ENCODE data around the gene CMTM3. TPM values are rescaled to one million over a fixed set of nuclear protein-coding genes. Genes with fewer than 3 reads are reported as not detected.

CMTM3 gene
- total and polyA plus RNA-seq, 2 of the 4 experiments (the other 2 are of a cell fraction): 4.5 to 35.5 TPM

GRCh38 chr16:66569131-66569530 is 35.4 kb upstream of the CMTM3 start:
- Histone ChIP-seq H3K9me3 (ENCODE audit: control insufficient read depth, insufficient read depth, low read length) (no peaks in the 10 kb centered on the region), H3K9ac (ENCODE audit: low read depth, low read length) (no peak overlapping the region), H2BK20ac (ENCODE audit: low read depth, low read length) (no peak overlapping the region), H2AK5ac (ENCODE audit: low read depth, low read length) (no peak overlapping the region), H3K23ac (ENCODE audit: low read depth, low read length) (no peak overlapping the region), H2AFZ (replicated peaks; ENCODE audit: low read length, poor library complexity) (no peak overlapping the region), H3K27ac (ENCODE audit: insufficient read depth, low read length) (no peak overlapping the region), H4K91ac (ENCODE audit: insufficient read depth, low read depth, low read length) (no peak overlapping the region), H3K36me3 (ENCODE audit: control insufficient read depth, insufficient read depth, low read length) (peaks cover 17% of the 10 kb centered on the region), H4K5ac (ENCODE audit: low read depth, low read length) (no peak overlapping the region), H3K4me1 (ENCODE audit: control insufficient read depth, insufficient read depth, low read length) (peaks cover 8% of the 10 kb centered on the region), H2BK5ac (ENCODE audit: low read depth, low read length, poor library complexity, severe bottlenecking) (peak overlapping the region; percentile 7), H3K4me3 (ENCODE audit: insufficient read depth, low read depth, low read length) (no peak overlapping the region), H3K56ac (ENCODE audit: extremely low read depth, insufficient read depth, low read length) (no peak overlapping the region), H3K18ac (ENCODE audit: low read depth, low read length) (no peak overlapping the region), H3K4me2 (ENCODE audit: low read depth, low read length) (peak overlapping the region; percentile 64; the same call in 1 of the 2 replicates), H2BK15ac (ENCODE audit: low read depth, low read length) (no peak overlapping the region), H3K14ac (replicated peaks; ENCODE audit: low read depth, low read length) (no peak overlapping the region), H3K79me1 (ENCODE audit: low read depth in 1 of 2, low read length in 2 of 2) (peaks cover 0 to 9% of the 10 kb centered on the region in 2 experiments; a peak in 2 of 4 replicates), H3K4ac (ENCODE audit: low read depth, low read length) (no peak overlapping the region), H3K27me3 (ENCODE audit: control insufficient read depth, insufficient read depth, low read length) (peaks cover 3% of the 10 kb centered on the region; the same call in 1 of the 2 replicates), H4K8ac (ENCODE audit: low read depth in 2 of 2, low read length in 2 of 2) (no peak overlapping the region), H2BK120ac (ENCODE audit: low read depth, low read length) (no peak overlapping the region), H4K20me1 (ENCODE audit: insufficient read depth, low read length) (peaks cover 9% of the 10 kb centered on the region; the same call in 1 of the 2 replicates), H3K9me1 (ENCODE audit: insufficient read depth, low read length) (peaks cover 8% of the 10 kb centered on the region), H2AK9ac (replicated peaks; ENCODE audit: low read depth, low read length, poor library complexity) (no peak overlapping the region)
- no TSS peak for BruUV-seq (replicated peaks)
- ATAC-seq (ENCODE audit: low read depth) (peak; percentile 72), DNase-seq (peak; percentile 87)
- CTCF ChIA-PET: interaction anchor here (0.6 to 1.6 kb wide), 4 partner anchors 12 to 139 kb away, joined by 3 to 6 read pairs (median 4); no protein-coding TSS in a partner anchor
- in situ Hi-C loops (cut with MboI; ENCODE audit: low sequenced_read_pairs) (no loop called here), dilution Hi-C loops (cut with HindIII; ENCODE audit: low sequenced_read_pairs, unreplicated experiment) (no loop called here), intact Hi-C loops (cut with micrococcal nuclease) (no loop called here)
- peak; percentile 39; the same call in 1 of the 2 replicates for TF ChIP-seq CEBPB (IDR thresholded peaks at IDR 0.05; ENCODE audit: low read depth, low read length)
- TF ChIP-seq, protein P1, sequence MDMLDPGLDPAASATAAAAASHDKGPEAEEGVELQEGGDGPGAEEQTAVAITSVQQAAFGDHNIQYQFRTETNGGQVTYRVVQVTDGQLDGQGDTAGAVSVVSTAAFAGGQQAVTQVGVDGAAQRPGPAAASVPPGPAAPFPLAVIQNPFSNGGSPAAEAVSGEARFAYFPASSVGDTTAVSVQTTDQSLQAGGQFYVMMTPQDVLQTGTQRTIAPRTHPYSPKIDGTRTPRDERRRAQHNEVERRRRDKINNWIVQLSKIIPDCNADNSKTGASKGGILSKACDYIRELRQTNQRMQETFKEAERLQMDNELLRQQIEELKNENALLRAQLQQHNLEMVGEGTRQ (IDR thresholded peaks at IDR 0.05; ENCODE audit: low read depth, low read length): no peak
- TF ChIP-seq, protein P2, sequence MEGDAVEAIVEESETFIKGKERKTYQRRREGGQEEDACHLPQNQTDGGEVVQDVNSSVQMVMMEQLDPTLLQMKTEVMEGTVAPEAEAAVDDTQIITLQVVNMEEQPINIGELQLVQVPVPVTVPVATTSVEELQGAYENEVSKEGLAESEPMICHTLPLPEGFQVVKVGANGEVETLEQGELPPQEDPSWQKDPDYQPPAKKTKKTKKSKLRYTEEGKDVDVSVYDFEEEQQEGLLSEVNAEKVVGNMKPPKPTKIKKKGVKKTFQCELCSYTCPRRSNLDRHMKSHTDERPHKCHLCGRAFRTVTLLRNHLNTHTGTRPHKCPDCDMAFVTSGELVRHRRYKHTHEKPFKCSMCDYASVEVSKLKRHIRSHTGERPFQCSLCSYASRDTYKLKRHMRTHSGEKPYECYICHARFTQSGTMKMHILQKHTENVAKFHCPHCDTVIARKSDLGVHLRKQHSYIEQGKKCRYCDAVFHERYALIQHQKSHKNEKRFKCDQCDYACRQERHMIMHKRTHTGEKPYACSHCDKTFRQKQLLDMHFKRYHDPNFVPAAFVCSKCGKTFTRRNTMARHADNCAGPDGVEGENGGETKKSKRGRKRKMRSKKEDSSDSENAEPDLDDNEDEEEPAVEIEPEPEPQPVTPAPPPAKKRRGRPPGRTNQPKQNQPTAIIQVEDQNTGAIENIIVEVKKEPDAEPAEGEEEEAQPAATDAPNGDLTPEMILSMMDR (conservative IDR thresholded peaks at IDR 0.05; ENCODE audit: low read depth, low read length): no peak
- no peak for TF ChIP-seq MAZ (IDR thresholded peaks at IDR 0.05; ENCODE audit: borderline replicate concordance, low read depth, low read length)
- no peak for TF ChIP-seq BHLHE40 (IDR thresholded peaks at IDR 0.05; ENCODE audit: low read depth, low read length)
- no peak for TF ChIP-seq ELK1 (IDR thresholded peaks at IDR 0.05; ENCODE audit: borderline replicate concordance, low read depth, low read length)
- no peak for TF ChIP-seq CHD1 (IDR thresholded peaks at IDR 0.05; ENCODE audit: low read depth, low read length)
- no peak for TF ChIP-seq POLR2A (IDR thresholded peaks at IDR 0.05; ENCODE audit: low read depth, low read length)
- TF ChIP-seq FOS (IDR thresholded peaks at IDR 0.05; ENCODE audit: low read depth, low read length): peak; percentile 76
- TF ChIP-seq MXI1 (IDR thresholded peaks at IDR 0.05; ENCODE audit: borderline replicate concordance, low read depth, low read length): no peak
- POLR2A ChIA-PET (ENCODE audit: unreplicated experiment): no interaction called here
- WGBS, 2 experiments (ENCODE audit: extremely low coverage in 2 of 2, insufficient read length in 1 of 2): no CpG with 5 or more reads among the region's 1 CpG
